Measurements from ENCODE around the gene TTC7B. TPM values are rescaled to one million over a fixed set of nuclear protein-coding genes. Genes with fewer than 3 reads are reported as not detected.

Gene TTC7B
- total RNA-seq, 1 experiment from 2014 or later = 70.6 TPM

GRCh38 chr14:90556012-90556477, 260.2 kb downstream of the TTC7B start:
- no peaks in the 10 kb centered on the region for H3K36me3 ChIP-seq (ENCODE audit: control insufficient read depth in 1 of 2, insufficient read depth in 2 of 2, low read length in 2 of 2)
- CTCF ChIA-PET = no interaction called here
- H3K9ac ChIP-seq (ENCODE audit: low read length) = no peak overlapping the region
- no peaks in the 10 kb centered on the region for H3K79me2 ChIP-seq (ENCODE audit: insufficient read depth, low read length)
- POLR2A ChIA-PET = no interaction called here
- TF ChIP-seq YY1 (IDR thresholded peaks at IDR 0.05; ENCODE audit: extremely low read depth, insufficient replicate concordance, low read depth, low read length) = no peak
- TF ChIP-seq ATF3 (IDR thresholded peaks at IDR 0.05) = no peak
- TF ChIP-seq JUND (IDR thresholded peaks at IDR 0.05) = no peak
- no peak for TF ChIP-seq POLR2AphosphoS5 (IDR thresholded peaks at IDR 0.05; ENCODE audit: low read depth, low read length)
- TF ChIP-seq TCF7L2 (IDR thresholded peaks at IDR 0.05; ENCODE audit: borderline replicate concordance, extremely low read depth, insufficient read depth, insufficient read length) = no peak
- no peak for TF ChIP-seq REST (IDR thresholded peaks at IDR 0.05; ENCODE audit: low read depth)
- TF ChIP-seq CBX3 (IDR thresholded peaks at IDR 0.05; ENCODE audit: low read depth) = no peak
- TF ChIP-seq SRF (IDR thresholded peaks at IDR 0.05; ENCODE audit: low read depth) = no peak
- no peak for TF ChIP-seq EZH2 (IDR thresholded peaks at IDR 0.05)
- no peak for TF ChIP-seq ZNF274 (IDR thresholded peaks at IDR 0.05; ENCODE audit: low read depth, low read length)
- no peak for TF ChIP-seq CTCF (IDR thresholded peaks at IDR 0.05 in 2 of 3, conservative IDR thresholded peaks at IDR 0.05 in 1 of 3; ENCODE audit: borderline replicate concordance in 1 of 3, insufficient read depth in 1 of 3, low read depth in 2 of 3, low read length in 2 of 3)
- no peak for TF ChIP-seq RAD21 (IDR thresholded peaks at IDR 0.05; ENCODE audit: low read depth)
- no peak for TF ChIP-seq SIN3A (IDR thresholded peaks at IDR 0.05; ENCODE audit: low read depth)
- no peak for TF ChIP-seq ZFX (IDR thresholded peaks at IDR 0.05)
- TF ChIP-seq EGR1 (IDR thresholded peaks at IDR 0.05; ENCODE audit: low read depth) = no peak
- TF ChIP-seq CEBPB (IDR thresholded peaks at IDR 0.05; ENCODE audit: low read depth) = no peak
- TF ChIP-seq ZBTB33 (IDR thresholded peaks at IDR 0.05; ENCODE audit: extremely low read depth, insufficient replicate concordance, low read length) = no peak
- no peak for TF ChIP-seq FOSL1 (IDR thresholded peaks at IDR 0.05; ENCODE audit: low read depth)
- ATAC-seq = no peak
- no peaks in the 10 kb centered on the region for H3K9me3 ChIP-seq (ENCODE audit: control insufficient read depth in 1 of 2, insufficient read depth in 1 of 2, low read depth in 1 of 2, low read length in 2 of 2)
- H3K4me2 ChIP-seq (ENCODE audit: low read length) = no peak overlapping the region
- RAD21 ChIA-PET (ENCODE audit: low non-redundant PET in 1 of 2, low total read pairs in 2 of 2, uncharacterized antibody in 2 of 2, unreplicated experiment in 2 of 2) = no interaction called here
- no peak for DNase-seq (ENCODE audit: low read depth, low spot score)
- no peaks in the 10 kb centered on the region for H3K9me2 ChIP-seq (ENCODE audit: insufficient read depth)
- no peaks in the 10 kb centered on the region for H3K4me1 ChIP-seq (ENCODE audit: control insufficient read depth in 1 of 2, insufficient read depth in 2 of 2, low read length in 2 of 2)
- no TSS peak for BruUV-seq (replicated peaks)
- H3K4me3 ChIP-seq (replicated peaks in 1 of 2; ENCODE audit: low read depth in 1 of 2, low read length in 2 of 2) = no peak overlapping the region
- H3K27me3 ChIP-seq (ENCODE audit: insufficient read depth, low read length) = no peaks in the 10 kb centered on the region
- H4K20me1 ChIP-seq (ENCODE audit: insufficient read depth) = no peaks in the 10 kb centered on the region
- H3K27ac ChIP-seq (ENCODE audit: low read depth, low read length) = no peak overlapping the region
- intact Hi-C loops (cut with micrococcal nuclease) = no loop called here
- no peak overlapping the region for H2AFZ ChIP-seq (ENCODE audit: low read depth, low read length, poor library complexity, severe bottlenecking)
